ENCODE results near the gene MECP2.

MECP2 gene

DNA sequence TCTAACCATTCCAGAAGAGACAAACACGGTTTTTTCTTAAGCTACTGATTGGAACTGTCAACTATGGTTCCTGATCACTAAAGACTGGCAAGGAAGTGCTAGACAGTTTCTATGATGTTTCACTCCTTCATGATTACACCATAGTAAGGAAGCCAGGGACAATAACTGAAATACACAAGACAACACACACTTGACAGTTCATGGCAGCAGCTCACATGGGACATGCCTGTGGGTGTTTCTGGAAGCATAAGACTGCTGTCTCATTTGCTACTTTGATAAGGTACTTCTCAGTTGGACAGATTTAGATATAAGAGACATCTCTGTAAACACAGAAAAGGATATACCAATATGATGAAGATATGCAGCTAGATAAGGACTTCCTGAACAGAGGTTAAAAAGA lies 69.5 kb downstream of the MECP2 start:
- Histone ChIP-seq H3K4me3 (ENCODE audit: low read length) (no peak overlapping the region), H3K36me3 (replicated peaks; ENCODE audit: low read depth, low read length) (peaks cover 17% of the 10 kb centered on the region), H3K4me2 (ENCODE audit: low read length) (no peak overlapping the region), H3K79me2 (ENCODE audit: low read length) (no peaks in the 10 kb centered on the region), H4K20me1 (ENCODE audit: insufficient read depth, low read length) (no peaks in the 10 kb centered on the region), H3K27ac (ENCODE audit: low read length) (no peak overlapping the region), H3K9ac (ENCODE audit: low read length) (no peak overlapping the region), H3K27me3 (ENCODE audit: low read depth, low read length) (no peaks in the 10 kb centered on the region), H3K4me1 (ENCODE audit: low read length) (no peaks in the 10 kb centered on the region), H2AFZ (ENCODE audit: low read depth, low read length) (no peak overlapping the region), H3K9me3 (ENCODE audit: insufficient read depth, low read length) (no peaks in the 10 kb centered on the region)
- no peak for TF ChIP-seq EZH2phosphoT487 (IDR thresholded peaks at IDR 0.05; ENCODE audit: low read depth)
- TF ChIP-seq, protein P1, sequence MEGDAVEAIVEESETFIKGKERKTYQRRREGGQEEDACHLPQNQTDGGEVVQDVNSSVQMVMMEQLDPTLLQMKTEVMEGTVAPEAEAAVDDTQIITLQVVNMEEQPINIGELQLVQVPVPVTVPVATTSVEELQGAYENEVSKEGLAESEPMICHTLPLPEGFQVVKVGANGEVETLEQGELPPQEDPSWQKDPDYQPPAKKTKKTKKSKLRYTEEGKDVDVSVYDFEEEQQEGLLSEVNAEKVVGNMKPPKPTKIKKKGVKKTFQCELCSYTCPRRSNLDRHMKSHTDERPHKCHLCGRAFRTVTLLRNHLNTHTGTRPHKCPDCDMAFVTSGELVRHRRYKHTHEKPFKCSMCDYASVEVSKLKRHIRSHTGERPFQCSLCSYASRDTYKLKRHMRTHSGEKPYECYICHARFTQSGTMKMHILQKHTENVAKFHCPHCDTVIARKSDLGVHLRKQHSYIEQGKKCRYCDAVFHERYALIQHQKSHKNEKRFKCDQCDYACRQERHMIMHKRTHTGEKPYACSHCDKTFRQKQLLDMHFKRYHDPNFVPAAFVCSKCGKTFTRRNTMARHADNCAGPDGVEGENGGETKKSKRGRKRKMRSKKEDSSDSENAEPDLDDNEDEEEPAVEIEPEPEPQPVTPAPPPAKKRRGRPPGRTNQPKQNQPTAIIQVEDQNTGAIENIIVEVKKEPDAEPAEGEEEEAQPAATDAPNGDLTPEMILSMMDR (IDR thresholded peaks at IDR 0.05; ENCODE audit: low read depth, low read length) = no peak

DNA sequence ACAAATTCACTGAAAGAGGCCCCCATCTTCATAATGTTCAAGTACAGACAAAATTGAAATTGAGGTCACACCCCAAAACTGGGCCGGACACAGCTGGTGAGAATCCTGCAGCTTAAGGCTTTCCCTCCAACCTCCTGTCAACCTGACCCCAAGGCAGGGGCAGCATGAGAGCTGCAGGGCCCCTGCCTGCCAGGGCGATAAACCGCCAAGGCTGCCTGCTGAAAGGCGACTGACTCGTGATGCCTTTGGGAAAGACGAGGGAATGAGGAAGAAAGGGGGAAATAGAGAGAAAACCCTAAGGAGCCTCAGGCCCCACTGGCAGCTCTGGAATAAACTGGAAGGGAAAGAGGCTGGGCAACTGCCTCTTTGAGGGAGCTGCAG lies 70.5 kb downstream of the MECP2 start:
- Histone ChIP-seq H3K9ac (ENCODE audit: low read length) (no peak overlapping the region), H3K4me2 (ENCODE audit: low read length) (no peak overlapping the region), H3K36me3 (replicated peaks; ENCODE audit: low read depth, low read length) (peaks cover 14% of the 10 kb centered on the region), H3K4me1 (ENCODE audit: low read length) (no peaks in the 10 kb centered on the region), H3K4me3 (ENCODE audit: low read length) (no peak overlapping the region), H4K20me1 (ENCODE audit: insufficient read depth, low read length) (no peaks in the 10 kb centered on the region), H3K27me3 (ENCODE audit: low read depth, low read length) (no peaks in the 10 kb centered on the region), H3K27ac (ENCODE audit: low read length) (no peak overlapping the region), H2AFZ (ENCODE audit: low read depth, low read length) (no peak overlapping the region), H3K9me3 (ENCODE audit: insufficient read depth, low read length) (no peaks in the 10 kb centered on the region), H3K79me2 (ENCODE audit: low read length) (no peaks in the 10 kb centered on the region)
- TF ChIP-seq, protein P1 (IDR thresholded peaks at IDR 0.05; ENCODE audit: low read depth, low read length) = no peak
- no peak for TF ChIP-seq EZH2phosphoT487 (IDR thresholded peaks at IDR 0.05; ENCODE audit: low read depth)

GRCh38 chrX:154026136-154027021 lies 71.1 kb downstream of the MECP2 start:
- no peak for TF ChIP-seq EZH2phosphoT487 (IDR thresholded peaks at IDR 0.05; ENCODE audit: low read depth)
- TF ChIP-seq, protein P1 (IDR thresholded peaks at IDR 0.05; ENCODE audit: low read depth, low read length) = no peak
- Histone ChIP-seq H3K9me3 (ENCODE audit: insufficient read depth, low read length) (no peaks in the 10 kb centered on the region), H3K4me2 (ENCODE audit: low read length) (no peak overlapping the region), H3K36me3 (replicated peaks; ENCODE audit: low read depth, low read length) (peaks cover 8% of the 10 kb centered on the region), H3K4me1 (ENCODE audit: low read length) (peaks cover 3% of the 10 kb centered on the region), H4K20me1 (ENCODE audit: insufficient read depth, low read length) (no peaks in the 10 kb centered on the region), H3K27me3 (ENCODE audit: low read depth, low read length) (no peaks in the 10 kb centered on the region), H2AFZ (ENCODE audit: low read depth, low read length) (no peak overlapping the region), H3K4me3 (ENCODE audit: low read length) (no peak overlapping the region), H3K79me2 (ENCODE audit: low read length) (peaks cover 1% of the 10 kb centered on the region; the same call in 1 of the 2 replicates), H3K27ac (ENCODE audit: low read length) (no peak overlapping the region), H3K9ac (ENCODE audit: low read length) (no peak overlapping the region)

- peaks cover 13% of the 10 kb centered on the region for H3K79me2 ChIP-seq (ENCODE audit: low read length)
- H3K27me3 ChIP-seq (ENCODE audit: low read depth, low read length) = no peaks in the 10 kb centered on the region
- H3K4me3 ChIP-seq (ENCODE audit: low read length) = no peak overlapping the region
- peaks cover 5% of the 10 kb centered on the region for H3K36me3 ChIP-seq (replicated peaks; ENCODE audit: low read depth, low read length)
- H4K20me1 ChIP-seq (ENCODE audit: insufficient read depth, low read length) = no peaks in the 10 kb centered on the region
- H3K4me2 ChIP-seq (ENCODE audit: low read length) = no peak overlapping the region
- H3K4me1 ChIP-seq (ENCODE audit: low read length) = peaks cover 11% of the 10 kb centered on the region
- TF ChIP-seq EZH2phosphoT487 (IDR thresholded peaks at IDR 0.05; ENCODE audit: low read depth) = no peak
- TF ChIP-seq, protein P1 (IDR thresholded peaks at IDR 0.05; ENCODE audit: low read depth, low read length) = no peak
- H3K9ac ChIP-seq (ENCODE audit: low read length) = no peak overlapping the region
- H3K9me3 ChIP-seq (ENCODE audit: insufficient read depth, low read length) = no peaks in the 10 kb centered on the region
- H3K27ac ChIP-seq (ENCODE audit: low read length) = no peak overlapping the region
- no peak overlapping the region for H2AFZ ChIP-seq (ENCODE audit: low read depth, low read length)
Observed at GRCh38 chrX:154025230-154025629, 72.3 kb downstream of the MECP2 start.

Measured in OCI-LY3 (cell line).